ENCODE measurements around the gene DISP1.

Gene DISP1

GRCh38 chr1:222786121-222786520, 28.7 kb upstream of the DISP1 start:
- H3K4me3 ChIP-seq (ENCODE audit: low read length): no peak overlapping the region
- no peak for TF ChIP-seq ZNF274 (IDR thresholded peaks at IDR 0.05; ENCODE audit: low read depth, low read length)

GRCh38 chr1:222787729-222788128, 27.1 kb upstream of the DISP1 start:
- no peak overlapping the region for H3K4me3 ChIP-seq (ENCODE audit: low read length)
- no peak for TF ChIP-seq ZNF274 (IDR thresholded peaks at IDR 0.05; ENCODE audit: low read depth, low read length)

GRCh38 chr1:222788402-222789156, 26.3 kb upstream of the DISP1 start:
- no peak overlapping the region for H3K4me3 ChIP-seq (ENCODE audit: low read length)
- TF ChIP-seq ZNF274 (IDR thresholded peaks at IDR 0.05; ENCODE audit: low read depth, low read length): no peak

- no peak for TF ChIP-seq ZNF274 (IDR thresholded peaks at IDR 0.05; ENCODE audit: low read depth, low read length)
- no peak overlapping the region for H3K4me3 ChIP-seq (ENCODE audit: low read length)
Observed at GRCh38 chr1:222790115-222790514, 24.7 kb upstream of the DISP1 start.

GRCh38 chr1:222790520-222790919, 24.3 kb upstream of the DISP1 start:
- no peak for TF ChIP-seq ZNF274 (IDR thresholded peaks at IDR 0.05; ENCODE audit: low read depth, low read length)
- H3K4me3 ChIP-seq (ENCODE audit: low read length): no peak overlapping the region

- no peak overlapping the region for H3K4me3 ChIP-seq (ENCODE audit: low read length)
- no peak for TF ChIP-seq ZNF274 (IDR thresholded peaks at IDR 0.05; ENCODE audit: low read depth, low read length)
Observed at GRCh38 chr1:222791006-222791710, 23.7 kb upstream of the DISP1 start.

GRCh38 chr1:222792744-222793143, 22.1 kb upstream of the DISP1 start:
- H3K4me3 ChIP-seq (ENCODE audit: low read length): no peak overlapping the region
- TF ChIP-seq ZNF274 (IDR thresholded peaks at IDR 0.05; ENCODE audit: low read depth, low read length): no peak

- H3K4me3 ChIP-seq (ENCODE audit: low read length): no peak overlapping the region
- TF ChIP-seq ZNF274 (IDR thresholded peaks at IDR 0.05; ENCODE audit: low read depth, low read length): no peak
Observed at GRCh38 chr1:222794656-222795474, 20.0 kb upstream of the DISP1 start.

- no peak overlapping the region for H3K4me3 ChIP-seq (ENCODE audit: low read length)
- TF ChIP-seq ZNF274 (IDR thresholded peaks at IDR 0.05; ENCODE audit: low read depth, low read length): no peak
Observed at GRCh38 chr1:222798116-222798515, 16.7 kb upstream of the DISP1 start.

- H3K4me3 ChIP-seq (ENCODE audit: low read length): no peak overlapping the region
- TF ChIP-seq ZNF274 (IDR thresholded peaks at IDR 0.05; ENCODE audit: low read depth, low read length): no peak
Observed at GRCh38 chr1:222798975-222799374, 15.9 kb upstream of the DISP1 start.

GRCh38 chr1:222801067-222801466, 13.8 kb upstream of the DISP1 start:
- no peak for TF ChIP-seq ZNF274 (IDR thresholded peaks at IDR 0.05; ENCODE audit: low read depth, low read length)
- H3K4me3 ChIP-seq (ENCODE audit: low read length): no peak overlapping the region

- no peak for TF ChIP-seq ZNF274 (IDR thresholded peaks at IDR 0.05; ENCODE audit: low read depth, low read length)
- no peak overlapping the region for H3K4me3 ChIP-seq (ENCODE audit: low read length)
Observed at GRCh38 chr1:222811671-222812070, 3.2 kb upstream of the DISP1 start.

- H3K4me3 ChIP-seq (ENCODE audit: low read length): peak overlapping the region; percentile 95; the same call in 1 of the 2 replicates
Observed at GRCh38 chr1:222813866-222814535, 838 bp upstream of the DISP1 start.

GRCh38 chr1:222815440-222815765, 564 bp downstream of the DISP1 start:
- no peak for TF ChIP-seq ZNF274 (IDR thresholded peaks at IDR 0.05; ENCODE audit: low read depth, low read length)
- H3K4me3 ChIP-seq (ENCODE audit: low read length): peak overlapping the region; percentile 95

More at GRCh38 chr1:222813866-222814535, 838 bp upstream of the DISP1 start:
- no peak for TF ChIP-seq ZNF274 (IDR thresholded peaks at IDR 0.05; ENCODE audit: low read depth, low read length)
